DMS153 treated with DMSO at 0.1 percent for 48 hours (cell line): ENCODE measurements around the gene ERC2.

ENCODE experiments used
- DNase-seq: peaks from one replicate; lab custom pipeline; 2025; ENCODE audit not compliant: unreplicated experiment; lab: John Stamatoyannopoulos, UW

ERC2 gene

GRCh38 chr3:56468184-56469106 is at the start of gene ERC2:
Gene ERC2, minus strand, starts transcription at chr3:56468467.
- DNase-seq: no peak

- no peak for DNase-seq
Observed at GRCh38 chr3:56502738-56503137, 34.5 kb upstream of the ERC2 start.

- DNase-seq: peak; percentile 58
Observed at GRCh38 chr3:56496376-56496775, 28.1 kb upstream of the ERC2 start.

GRCh38 chr3:56494679-56495322 is 26.5 kb upstream of the ERC2 start:
- peak; percentile 53 for DNase-seq

- no peak for DNase-seq
Observed at GRCh38 chr3:56491566-56491965, 23.3 kb upstream of the ERC2 start.

GRCh38 chr3:56488812-56489600 is 20.7 kb upstream of the ERC2 start:
- DNase-seq: no peak

GRCh38 chr3:56484525-56485032 is 16.3 kb upstream of the ERC2 start:
- DNase-seq: no peak

GRCh38 chr3:56484122-56484521 is 15.9 kb upstream of the ERC2 start:
- no peak for DNase-seq

- DNase-seq: no peak
Observed at GRCh38 chr3:56477646-56478045, 9.4 kb upstream of the ERC2 start.

- DNase-seq: no peak
Observed at GRCh38 chr3:56476771-56477170, 8.5 kb upstream of the ERC2 start.

- DNase-seq: no peak
Observed at GRCh38 chr3:56471771-56472170, 3.5 kb upstream of the ERC2 start.

GRCh38 chr3:56469141-56469540 is 874 bp upstream of the ERC2 start:
- no peak for DNase-seq

GRCh38 chr3:56467801-56468183 is 475 bp downstream of the ERC2 start:
- DNase-seq: no peak

- DNase-seq: peak; percentile 66
Observed at GRCh38 chr3:56467108-56467507, 1.2 kb downstream of the ERC2 start.

GRCh38 chr3:56459719-56460118 is 8.5 kb downstream of the ERC2 start:
- DNase-seq: no peak

GRCh38 chr3:56459104-56459496 is 9.2 kb downstream of the ERC2 start:
- DNase-seq: no peak

GRCh38 chr3:56458496-56459103 is 9.7 kb downstream of the ERC2 start:
- no peak for DNase-seq

GRCh38 chr3:56456117-56456516 is 12.2 kb downstream of the ERC2 start:
- no peak for DNase-seq

GRCh38 chr3:56453011-56453410 is 15.3 kb downstream of the ERC2 start:
- no peak for DNase-seq

- no peak for DNase-seq
Observed at GRCh38 chr3:56452085-56452484, 16.2 kb downstream of the ERC2 start.

- DNase-seq: no peak
Observed at GRCh38 chr3:56443372-56443771, 24.9 kb downstream of the ERC2 start.
